Retinal pigment epithelial cell (primary cell): ENCODE data around the gene SH2D2A.

ENCODE experiments used
- DNase-seq: peaks from one replicate; pipeline ENCODE4 v3.0.0-alpha.2; 2010; ENCODE audit warnings: low read depth
- H3K4me3 ChIP-seq: 2 replicates; pipeline ENCODE4 v1.5.1; 2011; ENCODE audit warnings: mild to moderate bottlenecking, low read length, control low read depth, moderate library complexity
- TF ChIP-seq, protein P1 (sequence below): conservative IDR thresholded peaks from 2 replicates; pipeline ENCODE4 v1.5.1; 2011; ENCODE audit warnings: low read depth, low read length, control low read depth, inconsistent platforms

SH2D2A gene

DNA sequence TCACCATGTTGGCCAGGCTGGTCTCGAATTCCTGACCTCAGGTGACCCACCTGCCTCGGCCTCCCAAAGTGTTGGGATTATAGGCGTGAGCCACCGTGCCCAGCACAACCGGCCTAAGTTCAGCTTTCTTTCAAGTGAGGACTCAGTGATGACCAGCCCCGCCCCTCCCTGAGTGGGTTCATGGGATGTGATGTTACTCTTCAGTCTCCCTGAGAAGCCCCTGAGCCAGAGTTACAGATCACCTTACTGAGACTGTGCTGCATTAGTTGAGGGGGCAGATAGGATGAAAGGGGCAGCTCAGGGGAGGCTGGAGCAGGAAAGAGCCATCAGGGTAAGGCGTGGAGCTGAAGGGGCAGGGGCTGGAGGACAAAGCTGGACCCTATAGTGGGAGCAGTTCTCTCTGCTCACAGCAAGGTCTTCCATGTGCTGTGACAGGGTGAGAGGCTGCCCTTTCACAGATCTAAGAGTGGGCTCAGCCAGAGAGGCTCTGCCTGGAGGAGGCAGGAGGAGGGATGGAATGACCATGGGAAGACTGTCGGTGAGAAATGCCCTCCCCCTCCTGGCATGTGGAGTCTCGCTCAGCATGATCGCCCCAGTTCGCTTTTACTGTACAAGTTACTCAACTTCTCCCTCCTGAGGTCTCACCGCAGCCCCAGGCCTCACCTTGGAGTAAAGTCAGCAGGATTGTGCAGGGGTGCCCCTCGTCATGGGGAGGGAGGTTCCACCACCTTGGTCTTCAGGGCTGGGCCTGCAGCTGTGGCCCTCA, 13.4 kb downstream of the SH2D2A start:
- TF ChIP-seq, protein P1, sequence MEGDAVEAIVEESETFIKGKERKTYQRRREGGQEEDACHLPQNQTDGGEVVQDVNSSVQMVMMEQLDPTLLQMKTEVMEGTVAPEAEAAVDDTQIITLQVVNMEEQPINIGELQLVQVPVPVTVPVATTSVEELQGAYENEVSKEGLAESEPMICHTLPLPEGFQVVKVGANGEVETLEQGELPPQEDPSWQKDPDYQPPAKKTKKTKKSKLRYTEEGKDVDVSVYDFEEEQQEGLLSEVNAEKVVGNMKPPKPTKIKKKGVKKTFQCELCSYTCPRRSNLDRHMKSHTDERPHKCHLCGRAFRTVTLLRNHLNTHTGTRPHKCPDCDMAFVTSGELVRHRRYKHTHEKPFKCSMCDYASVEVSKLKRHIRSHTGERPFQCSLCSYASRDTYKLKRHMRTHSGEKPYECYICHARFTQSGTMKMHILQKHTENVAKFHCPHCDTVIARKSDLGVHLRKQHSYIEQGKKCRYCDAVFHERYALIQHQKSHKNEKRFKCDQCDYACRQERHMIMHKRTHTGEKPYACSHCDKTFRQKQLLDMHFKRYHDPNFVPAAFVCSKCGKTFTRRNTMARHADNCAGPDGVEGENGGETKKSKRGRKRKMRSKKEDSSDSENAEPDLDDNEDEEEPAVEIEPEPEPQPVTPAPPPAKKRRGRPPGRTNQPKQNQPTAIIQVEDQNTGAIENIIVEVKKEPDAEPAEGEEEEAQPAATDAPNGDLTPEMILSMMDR: no peak
- no peak for DNase-seq
- H3K4me3 ChIP-seq: no peak overlapping the region

DNA sequence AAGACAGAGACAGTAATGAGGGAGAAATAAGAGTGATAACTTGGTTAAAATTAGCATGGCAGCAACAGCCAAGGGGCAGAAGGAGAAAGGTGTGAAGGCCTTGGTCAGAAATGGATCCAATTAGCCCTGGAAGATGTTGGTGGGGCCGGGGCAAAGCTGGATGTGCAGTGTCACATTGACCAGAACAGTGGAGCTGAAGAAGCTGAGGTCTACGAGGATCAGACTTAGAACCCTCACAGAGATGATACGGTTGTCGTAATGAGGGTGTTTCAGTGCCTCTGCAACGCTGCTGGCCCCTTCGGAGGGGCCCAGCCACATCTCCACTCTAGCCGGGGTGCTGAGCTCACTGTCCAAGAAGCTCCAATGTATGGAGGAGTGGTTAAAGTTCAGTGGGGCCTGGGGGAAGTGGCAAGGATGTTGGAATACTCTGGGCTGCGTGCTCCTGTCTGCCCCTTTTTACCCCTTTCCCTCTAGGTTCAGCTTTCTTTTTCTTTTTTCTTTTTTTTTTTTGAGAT, 14.2 kb downstream of the SH2D2A start:
- TF ChIP-seq, protein P1: no peak
- no peak for DNase-seq

DNA sequence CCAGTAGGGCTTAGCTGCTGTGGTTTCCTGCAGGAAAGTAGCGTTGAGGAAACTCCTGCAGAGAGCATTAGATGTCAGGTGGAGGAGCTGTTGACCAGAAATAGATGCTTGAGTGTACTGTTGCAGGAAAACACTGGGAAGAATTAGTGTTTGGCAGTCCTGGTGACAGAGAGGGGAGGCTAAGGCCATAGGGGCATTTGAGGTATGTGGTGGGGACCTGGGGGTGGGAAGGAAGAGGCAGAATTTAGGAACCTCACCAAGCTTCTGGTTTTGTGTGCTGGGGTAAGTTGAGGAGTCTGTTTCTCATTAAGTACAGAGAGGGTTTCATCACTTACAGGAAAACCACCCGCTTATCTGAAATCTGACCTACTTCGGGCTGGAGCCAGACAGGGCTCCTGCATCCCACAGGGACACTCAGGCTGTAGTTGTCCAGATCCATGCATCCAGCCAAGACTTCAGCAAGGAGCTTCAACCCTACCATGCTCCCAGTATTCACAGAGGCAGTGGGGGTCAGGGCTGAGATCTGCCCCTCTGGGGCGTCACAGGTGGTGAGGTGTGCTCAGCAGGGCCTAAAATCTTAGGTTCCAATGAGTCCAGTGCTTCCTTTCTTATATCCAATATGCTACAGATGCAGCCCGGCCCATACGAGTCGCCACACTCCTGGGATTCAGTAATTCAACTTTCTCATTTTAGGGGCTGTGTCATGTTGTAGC, 15.1 kb downstream of the SH2D2A start:
- DNase-seq: no peak
- TF ChIP-seq, protein P1: peak; percentile 51
- no peak overlapping the region for H3K4me3 ChIP-seq

More for the DNA sequence above, 14.2 kb downstream of the SH2D2A start:
- H3K4me3 ChIP-seq: no peak overlapping the region

GRCh38 chr1:156797212-156797871, 19.3 kb downstream of the SH2D2A start:
- TF ChIP-seq, protein P1: peak; percentile 88
- DNase-seq: no peak

DNA sequence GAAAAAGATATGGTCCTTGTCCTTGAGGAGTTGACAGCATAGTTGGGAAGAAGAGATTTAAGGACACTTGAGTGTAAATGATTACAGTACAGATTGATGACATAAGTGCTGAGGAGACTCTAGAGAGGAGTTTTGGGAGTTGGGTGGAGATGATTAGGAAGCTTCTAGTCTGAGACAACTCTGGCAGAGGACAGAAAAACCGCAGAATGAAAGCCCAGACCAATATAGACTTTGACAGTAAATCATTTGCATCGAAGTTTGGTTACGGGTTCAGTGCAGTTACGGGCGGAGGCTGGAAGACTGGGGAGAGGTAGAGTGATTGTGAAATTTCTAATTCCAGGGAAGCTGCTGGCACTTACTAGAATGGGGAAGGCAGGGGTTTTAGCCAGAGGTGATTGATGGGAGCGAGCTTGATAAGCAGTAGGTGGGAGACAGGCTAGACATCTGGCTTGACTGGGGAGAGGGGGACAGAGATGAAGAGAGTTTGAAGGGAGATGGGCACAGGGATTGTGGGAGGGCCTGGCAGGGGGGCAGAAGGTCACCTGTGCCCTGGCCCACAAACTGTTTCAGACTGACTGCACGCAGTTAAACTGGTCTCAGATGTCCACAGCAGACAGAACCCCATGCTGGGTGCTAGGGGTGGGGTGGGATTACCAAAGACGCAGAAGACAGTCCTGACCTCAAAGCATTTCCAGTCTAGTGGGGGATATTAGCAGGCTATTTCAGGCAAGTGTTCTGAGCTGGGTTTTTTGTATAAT, 20.1 kb downstream of the SH2D2A start:
- DNase-seq: no peak
- no peak overlapping the region for H3K4me3 ChIP-seq
- TF ChIP-seq, protein P1: no peak

More at GRCh38 chr1:156797212-156797871, 19.3 kb downstream of the SH2D2A start:
- H3K4me3 ChIP-seq: no peak overlapping the region

DNA sequence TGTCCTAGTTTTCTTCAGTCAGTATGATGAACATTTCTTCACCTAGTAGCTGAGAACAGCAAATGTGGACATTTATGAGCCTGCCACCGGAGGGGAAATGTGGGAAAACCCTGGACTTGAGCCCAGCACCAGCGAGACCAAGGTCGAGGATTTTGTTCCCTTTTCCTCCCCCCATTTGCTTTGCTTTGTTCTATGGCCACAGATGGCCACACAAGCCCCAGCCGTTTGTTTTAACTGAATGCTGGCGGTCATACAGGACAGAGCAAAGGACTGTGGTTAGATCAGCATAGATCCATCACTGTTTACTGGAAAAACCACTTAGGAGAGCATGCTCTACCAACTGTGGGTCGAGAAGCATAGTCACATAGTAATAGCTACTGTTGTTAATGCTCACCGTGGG, 20.9 kb downstream of the SH2D2A start:
- H3K4me3 ChIP-seq: no peak overlapping the region
- no peak for DNase-seq
- TF ChIP-seq, protein P1: no peak
